ENCODE results near the gene CMTR2.

Gene CMTR2

DNA sequence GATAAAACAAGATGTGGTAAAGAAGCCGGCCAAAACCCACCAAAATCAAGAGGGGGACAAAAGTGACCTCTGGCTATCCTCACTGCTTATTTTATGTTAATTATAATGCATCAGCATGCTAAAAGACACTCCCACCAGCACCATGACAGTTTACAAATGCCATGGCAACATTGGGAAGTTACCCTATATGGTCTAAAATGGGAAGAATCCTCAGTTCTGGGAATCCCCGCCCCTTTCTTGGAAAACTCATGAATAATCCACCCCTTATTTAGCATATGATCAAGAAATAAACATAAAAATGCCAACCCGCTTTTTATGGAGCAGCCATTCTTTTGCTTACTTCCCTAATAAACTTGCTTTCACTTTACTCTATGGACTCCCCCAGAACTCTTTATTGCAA lies 25.6 kb downstream of the CMTR2 start:
- TF ChIP-seq, protein P1, sequence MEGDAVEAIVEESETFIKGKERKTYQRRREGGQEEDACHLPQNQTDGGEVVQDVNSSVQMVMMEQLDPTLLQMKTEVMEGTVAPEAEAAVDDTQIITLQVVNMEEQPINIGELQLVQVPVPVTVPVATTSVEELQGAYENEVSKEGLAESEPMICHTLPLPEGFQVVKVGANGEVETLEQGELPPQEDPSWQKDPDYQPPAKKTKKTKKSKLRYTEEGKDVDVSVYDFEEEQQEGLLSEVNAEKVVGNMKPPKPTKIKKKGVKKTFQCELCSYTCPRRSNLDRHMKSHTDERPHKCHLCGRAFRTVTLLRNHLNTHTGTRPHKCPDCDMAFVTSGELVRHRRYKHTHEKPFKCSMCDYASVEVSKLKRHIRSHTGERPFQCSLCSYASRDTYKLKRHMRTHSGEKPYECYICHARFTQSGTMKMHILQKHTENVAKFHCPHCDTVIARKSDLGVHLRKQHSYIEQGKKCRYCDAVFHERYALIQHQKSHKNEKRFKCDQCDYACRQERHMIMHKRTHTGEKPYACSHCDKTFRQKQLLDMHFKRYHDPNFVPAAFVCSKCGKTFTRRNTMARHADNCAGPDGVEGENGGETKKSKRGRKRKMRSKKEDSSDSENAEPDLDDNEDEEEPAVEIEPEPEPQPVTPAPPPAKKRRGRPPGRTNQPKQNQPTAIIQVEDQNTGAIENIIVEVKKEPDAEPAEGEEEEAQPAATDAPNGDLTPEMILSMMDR (IDR thresholded peaks at IDR 0.05): no peak

DNA sequence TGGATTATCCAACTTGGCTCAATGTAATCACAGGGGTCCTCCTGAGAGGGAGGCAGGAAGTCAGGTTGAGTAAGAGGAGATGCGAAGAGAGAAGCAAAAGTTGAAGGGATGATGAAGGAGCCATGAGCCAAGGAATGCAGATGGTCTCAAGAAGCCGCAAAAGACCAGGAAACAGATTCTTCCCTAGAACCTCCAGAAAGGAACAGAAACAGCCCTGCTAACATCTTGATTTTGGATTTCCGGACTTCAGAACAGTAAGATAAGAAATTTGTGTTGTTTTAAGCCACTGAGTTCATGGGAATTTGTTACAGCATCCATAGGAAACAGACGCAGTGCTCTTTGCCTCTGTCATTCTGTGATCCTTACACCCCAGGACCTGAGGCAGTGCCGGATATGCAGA lies 26.8 kb downstream of the CMTR2 start:
- TF ChIP-seq, protein P1 (IDR thresholded peaks at IDR 0.05): no peak

DNA sequence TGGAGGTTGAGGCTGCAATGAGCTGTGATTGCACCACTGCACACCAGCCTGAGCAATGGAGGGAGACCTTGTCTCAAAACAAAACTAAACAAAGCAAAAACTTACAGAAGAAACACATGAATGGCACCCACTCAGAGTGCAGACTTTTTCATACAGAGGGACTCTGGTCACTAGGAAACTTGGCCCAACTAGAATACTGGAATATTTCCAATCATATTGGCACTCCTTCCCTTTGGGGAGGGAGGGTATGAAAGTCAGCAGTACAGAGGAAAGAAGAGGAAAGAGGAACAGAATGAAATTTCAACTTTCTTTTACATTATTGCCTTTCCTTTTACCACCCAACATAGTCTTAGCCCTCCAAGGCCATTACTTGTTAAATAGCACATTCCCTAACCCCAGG lies 28.2 kb downstream of the CMTR2 start:
- TF ChIP-seq, protein P1 (IDR thresholded peaks at IDR 0.05): no peak

DNA sequence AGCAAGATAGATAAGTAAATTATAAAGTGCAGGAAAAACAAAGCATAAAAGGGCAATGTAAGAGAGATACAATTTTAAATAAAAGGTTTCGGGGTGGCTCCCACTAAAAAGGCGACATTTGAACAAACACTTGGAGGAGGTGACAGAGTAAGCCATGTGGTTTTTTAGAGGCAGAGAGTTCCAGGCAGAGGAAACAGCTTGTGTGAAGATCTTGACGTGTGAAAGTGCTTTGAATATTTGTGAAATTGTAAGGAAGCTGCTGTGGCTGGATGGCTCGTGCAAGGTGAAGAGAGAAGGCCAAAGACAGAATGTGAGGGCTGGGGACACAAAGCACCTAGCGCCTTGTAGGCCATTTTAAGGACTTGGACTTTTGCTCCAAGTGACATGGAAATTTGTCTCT lies 30.1 kb downstream of the CMTR2 start:
- TF ChIP-seq, protein P1 (IDR thresholded peaks at IDR 0.05): no peak

DNA sequence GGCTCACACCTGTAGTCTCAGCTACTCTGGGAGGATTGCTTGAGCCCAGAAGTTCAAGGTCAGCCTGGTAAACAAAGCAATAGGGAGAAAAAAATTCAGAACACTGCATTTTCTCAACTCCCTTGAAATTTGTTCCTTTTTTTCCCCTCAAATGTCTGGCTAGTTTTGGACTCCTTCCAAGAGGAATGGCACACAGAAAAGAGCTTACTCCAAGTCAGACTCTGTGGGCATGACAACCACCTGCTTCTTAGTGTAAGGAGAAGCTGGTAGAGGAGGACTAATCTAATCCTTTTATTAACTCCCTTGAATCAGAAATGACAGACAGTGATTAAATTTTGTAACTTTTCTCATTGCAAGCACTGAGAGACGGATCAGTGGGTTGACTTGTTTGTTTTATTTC lies 30.8 kb downstream of the CMTR2 start:
- TF ChIP-seq, protein P1 (IDR thresholded peaks at IDR 0.05): no peak

DNA sequence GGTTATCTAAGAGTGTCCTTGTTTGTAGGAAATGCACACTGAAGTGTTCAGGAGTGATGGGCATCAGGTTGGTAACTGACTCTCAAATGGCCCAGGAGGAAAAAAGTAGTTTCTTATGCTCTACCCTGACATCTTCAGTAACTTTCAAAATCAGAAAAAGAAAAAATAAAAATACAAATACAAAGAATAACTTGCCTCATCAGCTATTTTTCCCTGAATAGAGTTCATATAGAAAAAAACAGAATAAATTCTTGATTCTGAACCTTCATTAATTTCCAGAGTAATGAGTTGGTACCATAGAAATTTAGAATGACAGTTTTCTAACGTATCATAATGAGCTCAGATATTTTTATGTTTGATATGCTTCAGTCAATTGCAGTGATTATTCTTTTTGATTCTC lies 31.4 kb downstream of the CMTR2 start:
- TF ChIP-seq, protein P1 (IDR thresholded peaks at IDR 0.05): no peak

DNA sequence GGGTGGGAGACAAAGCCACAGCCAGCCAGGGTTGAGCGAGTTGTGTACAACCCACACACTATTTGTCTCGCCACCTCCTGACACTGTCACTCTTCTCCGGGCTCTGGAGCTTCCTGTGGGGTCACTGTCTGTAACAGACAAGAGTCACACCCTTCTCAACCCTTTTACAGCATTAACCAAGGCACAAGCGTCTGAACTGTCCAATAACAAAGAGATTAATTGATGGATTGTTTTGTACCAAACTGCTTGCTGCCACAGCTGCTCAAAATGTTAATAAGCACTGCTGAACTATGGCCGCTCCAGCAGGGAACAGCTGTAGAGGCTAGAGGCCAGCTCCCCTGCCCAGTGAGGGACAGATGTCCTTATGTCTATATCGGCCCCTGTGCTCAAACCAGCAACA lies 33.5 kb downstream of the CMTR2 start:
- TF ChIP-seq, protein P1 (IDR thresholded peaks at IDR 0.05): no peak

DNA sequence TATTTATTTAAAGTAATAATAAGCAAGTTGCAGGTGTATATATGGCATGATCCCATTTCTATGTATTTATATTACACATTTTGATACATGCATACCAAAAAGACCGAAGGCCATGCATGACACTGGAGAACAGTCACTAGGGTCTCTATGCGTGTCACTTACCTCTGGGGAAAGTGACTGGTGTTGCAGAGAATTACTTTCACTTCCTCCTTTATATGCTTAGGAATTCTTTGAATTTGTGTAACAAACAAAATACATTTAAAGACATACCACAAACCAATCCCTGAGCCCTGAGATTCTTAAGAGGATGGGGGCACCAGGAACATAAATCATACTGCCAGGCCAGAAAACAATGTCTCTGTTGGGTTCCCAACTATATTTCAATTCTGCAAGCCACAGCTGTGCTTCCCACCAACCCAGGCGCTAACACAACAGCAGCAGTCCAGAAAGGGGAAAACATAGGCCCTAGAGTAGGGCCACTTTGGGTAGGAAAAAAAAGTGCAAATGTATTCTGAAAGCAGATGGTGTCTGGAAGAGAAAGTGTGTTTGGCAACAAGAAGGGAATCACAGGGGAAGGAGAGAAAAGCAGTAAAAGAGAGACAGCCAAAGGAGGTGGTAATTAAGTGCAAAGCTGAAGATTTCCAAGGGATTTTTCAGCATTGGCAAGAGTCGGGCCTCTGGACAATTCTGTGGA lies 34.2 kb downstream of the CMTR2 start:
- TF ChIP-seq, protein P1 (IDR thresholded peaks at IDR 0.05): no peak
